B cell (primary cell): ENCODE data around the gene THADA. TPM values are rescaled to one million over a fixed set of nuclear protein-coding genes. Genes with fewer than 3 reads are reported as not detected.

Experiments used
- ATAC-seq: fragments of 200-7000 bp; cut with Tn5 transposase; one replicate; pipeline ENCODE4 v1.10.0; 2021; ENCODE audit warnings: low read depth, mild to moderate bottlenecking, moderate number of reproducible peaks, moderate library complexity
- CTCF ChIA-PET: fragments of 350-600 bp; sonication (Branson Sonifier 250); formaldehyde crosslinking; loops from one replicate; lab custom pipeline; 2021; ENCODE audit warnings: antibody characterized with exemption, inconsistent platforms; lab: Charles Lee
- POLR2A ChIA-PET: fragments of 350-600 bp; sonication (Branson Sonifier 250); formaldehyde crosslinking; loops from one replicate; lab custom pipeline; 2021; ENCODE audit warnings: antibody characterized with exemption; lab: Charles Lee
- DNase-seq: peaks from one replicate; pipeline ENCODE4 v3.0.0; 2013
- H2AFZ ChIP-seq: 2 replicates; pipeline ENCODE4 v1.6.1; 2012; ENCODE audit warnings: mild to moderate bottlenecking, low read depth, low read length; ENCODE audit not compliant: insufficient read depth, poor library complexity, severe bottlenecking
- H3K27ac ChIP-seq, 2 donors: 1 replicate in 1 of 2; 2 replicates in 1 of 2; pipeline ENCODE4 v1.5.1; 2012 to 2013; ENCODE audit warnings: low read length in 2 of 2, mild to moderate bottlenecking in 2 of 2, moderate library complexity in 1 of 2
- H3K27me3 ChIP-seq, 4 experiments: fragments of 200-600 bp in 1 of 4; sonication (generic) in 1 of 4; replicated peaks in 1 of 4; 1 replicate in 2 of 4; 2 replicates in 2 of 4; pipeline versions ENCODE4 v1.6.1 to v1.7.0; 2013 to 2016; ENCODE audit warnings: low read length in 3 of 4, mild to moderate bottlenecking in 2 of 4, mixed read lengths in 1 of 4, moderate library complexity in 1 of 4; ENCODE audit not compliant: insufficient read depth in 4 of 4, control insufficient read depth in 3 of 4; ENCODE audit errors: control extremely low read depth in 1 of 4
- H3K36me3 ChIP-seq, 2 experiments: replicated peaks in 1 of 2; 1 replicate in 1 of 2; 2 replicates in 1 of 2; pipeline versions ENCODE4 v1.6.1 to v1.7.1; 2013; ENCODE audit warnings: low read length in 1 of 2; ENCODE audit not compliant: insufficient read depth in 2 of 2, control insufficient read depth in 1 of 2; ENCODE audit errors: control extremely low read depth in 1 of 2, extremely low read depth in 1 of 2
- H3K4me1 ChIP-seq, 2 donors: fragments of 200-600 bp in 1 of 2; sonication (generic) in 1 of 2; 1 replicate in 1 of 2; 2 replicates in 1 of 2; pipeline versions ENCODE4 v1.5.1 to v1.6.1; 2013 to 2017; ENCODE audit warnings: low read length in 2 of 2; ENCODE audit not compliant: control insufficient read depth in 2 of 2, insufficient read depth in 2 of 2
- H3K4me2 ChIP-seq: replicated peaks from 2 replicates; pipeline ENCODE3; 2012; ENCODE audit warnings: mild to moderate bottlenecking, low read depth, low read length; ENCODE audit not compliant: poor library complexity, severe bottlenecking
- H3K4me3 ChIP-seq, 5 experiments: fragments of 200-600 bp in 1 of 5; sonication (generic) in 1 of 5; 1 replicate in 3 of 5; 2 replicates in 2 of 5; pipeline versions ENCODE4 v1.5.1 to v1.7.0; 2011 to 2016; ENCODE audit warnings: low read length in 4 of 5, mild to moderate bottlenecking in 4 of 5, low read depth in 2 of 5, control low read depth in 1 of 5, moderate library complexity in 1 of 5; ENCODE audit not compliant: insufficient read depth in 1 of 5; ENCODE audit errors: control extremely low read depth in 1 of 5, extremely low read depth in 1 of 5
- H3K79me2 ChIP-seq: fragments of 200-600 bp; sonication (generic); one replicate; pipeline ENCODE4 v1.6.0; 2016; ENCODE audit warnings: low read length; ENCODE audit not compliant: control insufficient read depth, insufficient read depth
- H3K9ac ChIP-seq: fragments of 200-600 bp; sonication (generic); 2 replicates; pipeline ENCODE4 v1.6.1; 2017; ENCODE audit warnings: mild to moderate bottlenecking, low read length, moderate library complexity
- H3K9me3 ChIP-seq, 3 donors: one replicate each; pipeline versions ENCODE4 v1.6.1 to v1.7.1; 2013; ENCODE audit warnings: low read length in 2 of 3; ENCODE audit not compliant: control insufficient read depth in 2 of 3, insufficient read depth in 1 of 3; ENCODE audit errors: control extremely low read depth in 1 of 3
- H4K20me1 ChIP-seq: 2 replicates; pipeline ENCODE4 v1.6.0; 2012; ENCODE audit warnings: mild to moderate bottlenecking, low read length; ENCODE audit not compliant: insufficient read depth, control insufficient read depth, poor library complexity, severe bottlenecking
- H3K27ac Mint-ChIP-seq: one replicate; pipeline ENCODE4 v1.8.0; 2021; ENCODE audit warnings: mixed read lengths
- H3K27me3 Mint-ChIP-seq: one replicate; pipeline ENCODE4 v1.8.0; 2021; ENCODE audit warnings: mixed read lengths
- H3K4me1 Mint-ChIP-seq: one replicate; pipeline ENCODE4 v1.8.0; 2021; ENCODE audit warnings: mixed read lengths
- H3K4me3 Mint-ChIP-seq: one replicate; pipeline ENCODE4 v1.8.0; 2021; ENCODE audit warnings: mixed read lengths
- H3K9me3 Mint-ChIP-seq: one replicate; pipeline ENCODE4 v1.8.0; 2022; ENCODE audit warnings: mixed read lengths; ENCODE audit not compliant: insufficient read depth
- CTCF ChIP-seq: fragments of 200-600 bp; IDR thresholded peaks from one replicate; pipeline ENCODE4 v1.8.0; 2022; ENCODE audit warnings: antibody characterized with exemption, mild to moderate bottlenecking
- EZH2 ChIP-seq: IDR thresholded peaks from 2 replicates; pipeline ENCODE4 v1.6.1; 2012; ENCODE audit warnings: borderline replicate concordance, low read depth, mild to moderate bottlenecking, moderate library complexity, low read length; ENCODE audit not compliant: insufficient read depth, poor library complexity, severe bottlenecking
- WGBS: methylation state at CpG from one replicate; pipeline ENCODE4 v1.1.5; 2013; ENCODE audit warnings: missing lambda C conversion rate; ENCODE audit not compliant: insufficient coverage; 5-methylcytosine and 5-hydroxymethylcytosine counted together
- intact Hi-C: fragments of 100-400 bp; cut with micrococcal nuclease; formaldehyde crosslinking; loops from one replicate; pipeline ENCODE4 v1.10.0; 2022
- polyA plus RNA-seq: library from polyadenylated mRNA; depleted of rRNA; stranded (reverse); fragments of >200 nt; gene quantifications from 2 replicates; pipeline ENCODE4 v1.2.3, GENCODE V29; 2012
- total RNA-seq, 2 donors: library from RNA; stranded (reverse); fragments of 120-200 nt in 1 of 2; gene quantifications; 1 replicate in 1 of 2; 2 replicates in 1 of 2; pipeline versions ENCODE4 v1.2.3 to v1.2.4, GENCODE V29; 2013 to 2022

Gene THADA
- total and polyA plus RNA-seq, 2 donors (not counting 1 experiment from before 2014, with no cell fraction given), result 17.6 to 48.5 TPM

GRCh38 chr2:43355399-43355798, 240.4 kb downstream of the THADA start:
- CTCF ChIA-PET, result no interaction called here
- H3K9me3 Mint-ChIP-seq, result no peaks in the 10 kb centered on the region
- DNase-seq (no peak), ATAC-seq (no peak)
- H3K4me2 ChIP-seq, result no peak overlapping the region
- H3K9me3 ChIP-seq, result peaks cover 0 to 1% (median 0%) of the 10 kb centered on the region in 3 donors
- intact Hi-C loops, result no loop called here
- POLR2A ChIA-PET, result no interaction called here
- H3K4me3 ChIP-seq, result no peak overlapping the region
- H2AFZ ChIP-seq, result no peak overlapping the region
- H3K27me3 ChIP-seq, result no peaks in the 10 kb centered on the region
- TF ChIP-seq CTCF (no peak), EZH2 (no peak)
- no peak overlapping the region for H3K9ac ChIP-seq
- WGBS, result no CpG with 5 or more reads among the region's 3 CpGs
- H3K4me1 ChIP-seq, result no peaks in the 10 kb centered on the region
- H3K27me3 Mint-ChIP-seq, result no peaks in the 10 kb centered on the region
- H3K4me3 Mint-ChIP-seq, result no peak overlapping the region
- no peaks in the 10 kb centered on the region for H3K79me2 ChIP-seq
- no peaks in the 10 kb centered on the region for H4K20me1 ChIP-seq
- H3K4me1 Mint-ChIP-seq, result no peaks in the 10 kb centered on the region
- peaks cover 0 to 1% of the 10 kb centered on the region in 2 experiments for H3K36me3 ChIP-seq
- H3K27ac Mint-ChIP-seq, result no peak overlapping the region
- H3K27ac ChIP-seq, result no peak overlapping the region

- Histone ChIP-seq H4K20me1 (no peaks in the 10 kb centered on the region), H3K9ac (no peak overlapping the region), H3K4me3 (no peak overlapping the region), H3K27me3 (no peaks in the 10 kb centered on the region), H2AFZ (no peak overlapping the region), H3K27ac (no peak overlapping the region), H3K79me2 (no peaks in the 10 kb centered on the region), H3K4me1 (no peaks in the 10 kb centered on the region), H3K36me3 (peaks cover 1 to 6% of the 10 kb centered on the region in 2 experiments), H3K4me2 (no peak overlapping the region), H3K9me3 (no peaks in the 10 kb centered on the region)
- ChIA-PET CTCF (no interaction called here), POLR2A (no interaction called here)
- TF ChIP-seq CTCF, result no peak
- TF ChIP-seq EZH2, result no peak
- no peak overlapping the region for H3K4me3 Mint-ChIP-seq
- DNase-seq (no peak), ATAC-seq (no peak)
- H3K9me3 Mint-ChIP-seq, result no peaks in the 10 kb centered on the region
- 85% methylated on average over 2 of the region's 3 CpGs for WGBS
- H3K4me1 Mint-ChIP-seq, result no peaks in the 10 kb centered on the region
- no peak overlapping the region for H3K27ac Mint-ChIP-seq
- no peaks in the 10 kb centered on the region for H3K27me3 Mint-ChIP-seq
- intact Hi-C loops, result no loop called here
Observed at GRCh38 chr2:43349904-43350303, 245.9 kb downstream of the THADA start.
